ENCODE data around the gene MIPOL1.

MIPOL1 gene

GRCh38 chr14:37583358-37584210 is 385.8 kb downstream of the MIPOL1 start:
- TF ChIP-seq, protein P1, sequence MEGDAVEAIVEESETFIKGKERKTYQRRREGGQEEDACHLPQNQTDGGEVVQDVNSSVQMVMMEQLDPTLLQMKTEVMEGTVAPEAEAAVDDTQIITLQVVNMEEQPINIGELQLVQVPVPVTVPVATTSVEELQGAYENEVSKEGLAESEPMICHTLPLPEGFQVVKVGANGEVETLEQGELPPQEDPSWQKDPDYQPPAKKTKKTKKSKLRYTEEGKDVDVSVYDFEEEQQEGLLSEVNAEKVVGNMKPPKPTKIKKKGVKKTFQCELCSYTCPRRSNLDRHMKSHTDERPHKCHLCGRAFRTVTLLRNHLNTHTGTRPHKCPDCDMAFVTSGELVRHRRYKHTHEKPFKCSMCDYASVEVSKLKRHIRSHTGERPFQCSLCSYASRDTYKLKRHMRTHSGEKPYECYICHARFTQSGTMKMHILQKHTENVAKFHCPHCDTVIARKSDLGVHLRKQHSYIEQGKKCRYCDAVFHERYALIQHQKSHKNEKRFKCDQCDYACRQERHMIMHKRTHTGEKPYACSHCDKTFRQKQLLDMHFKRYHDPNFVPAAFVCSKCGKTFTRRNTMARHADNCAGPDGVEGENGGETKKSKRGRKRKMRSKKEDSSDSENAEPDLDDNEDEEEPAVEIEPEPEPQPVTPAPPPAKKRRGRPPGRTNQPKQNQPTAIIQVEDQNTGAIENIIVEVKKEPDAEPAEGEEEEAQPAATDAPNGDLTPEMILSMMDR (IDR thresholded peaks at IDR 0.05; ENCODE audit: extremely low read depth, insufficient read depth, missing control alignments) = no peak
- DNase-seq (ENCODE audit: low spot score) = peak; percentile 8
- in situ Hi-C loops (cut with MboI; ENCODE audit: low pct_unique_long_range_greater_than_20kb, low sequenced_read_pairs, unreplicated experiment) = loop anchor here (25.0 kb wide), 2 partner anchors 921 to 1071 kb away; partner anchors contain the start of genes NKX2-1 and PAX9

DNA sequence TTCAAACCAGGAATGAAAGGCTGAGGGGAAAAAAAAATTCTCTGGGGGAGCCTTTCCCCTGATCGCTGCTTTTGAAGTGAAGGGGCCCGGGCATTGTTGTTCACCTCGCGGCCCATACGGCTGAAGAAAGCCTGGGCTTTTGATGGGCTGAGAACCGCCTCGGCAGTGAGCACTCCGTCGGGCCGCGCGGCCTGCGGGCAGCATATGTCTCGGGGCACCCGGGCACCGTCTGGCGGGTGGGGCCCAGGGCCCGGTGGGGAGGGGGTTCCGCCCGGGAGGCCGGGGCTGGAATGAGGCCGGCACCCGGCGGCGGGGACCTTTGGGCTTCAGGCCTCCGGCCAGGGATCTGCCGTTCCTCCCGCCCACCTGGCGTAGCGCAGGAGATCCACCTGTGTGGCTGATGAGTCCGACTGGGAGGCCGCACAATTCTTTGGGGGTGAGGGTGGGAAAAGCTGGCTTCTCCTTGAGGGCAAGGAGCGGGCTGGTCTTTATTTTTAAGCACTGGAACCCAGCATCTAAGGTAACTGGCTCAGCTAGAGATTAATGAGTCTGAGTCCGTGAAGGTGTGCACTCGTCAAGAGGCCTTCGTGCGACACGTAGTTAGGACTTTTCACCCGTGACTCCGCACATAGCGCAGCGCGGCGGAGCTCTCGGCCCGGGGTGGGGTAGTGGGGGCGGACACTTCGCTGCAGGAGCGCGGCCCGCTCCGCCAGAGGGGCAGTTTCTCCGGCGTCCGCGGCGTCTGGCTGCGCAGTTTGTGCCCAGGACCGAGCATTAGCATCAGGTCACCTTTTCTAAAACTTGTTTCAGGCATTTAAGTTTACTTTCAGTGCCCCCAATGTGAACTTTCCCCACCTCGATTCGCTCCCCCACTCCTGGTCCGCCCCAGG is 386.7 kb downstream of the MIPOL1 start:
- TF ChIP-seq, protein P1 (IDR thresholded peaks at IDR 0.05; ENCODE audit: extremely low read depth, insufficient read depth, missing control alignments) = no peak
- in situ Hi-C loops (cut with MboI; ENCODE audit: low pct_unique_long_range_greater_than_20kb, low sequenced_read_pairs, unreplicated experiment) = loop anchor here (25.0 kb wide), 2 partner anchors 922 to 1072 kb away; partner anchors contain the start of genes NKX2-1 and PAX9
- DNase-seq (ENCODE audit: low spot score) = peak; percentile 22

GRCh38 chr14:37585101-37585511 is 387.4 kb downstream of the MIPOL1 start:
- peak; percentile 7 for DNase-seq (ENCODE audit: low spot score)
- in situ Hi-C loops (cut with MboI; ENCODE audit: low pct_unique_long_range_greater_than_20kb, low sequenced_read_pairs, unreplicated experiment) = loop anchor here (25.0 kb wide), 2 partner anchors 923 to 1073 kb away; partner anchors contain the start of genes NKX2-1 and PAX9
- TF ChIP-seq, protein P1 (IDR thresholded peaks at IDR 0.05; ENCODE audit: extremely low read depth, insufficient read depth, missing control alignments) = no peak

- in situ Hi-C loops (cut with MboI; ENCODE audit: low pct_unique_long_range_greater_than_20kb, low sequenced_read_pairs, unreplicated experiment) = loop anchor here (25.0 kb wide), 2 partner anchors 924 to 1074 kb away; partner anchors contain the start of genes NKX2-1 and PAX9
- DNase-seq (ENCODE audit: low spot score) = peak; percentile 11
- TF ChIP-seq, protein P1 (IDR thresholded peaks at IDR 0.05; ENCODE audit: extremely low read depth, insufficient read depth, missing control alignments) = no peak
Measured at GRCh38 chr14:37585971-37586796, 388.4 kb downstream of the MIPOL1 start.

GRCh38 chr14:37586797-37587130 is 389.0 kb downstream of the MIPOL1 start:
- TF ChIP-seq, protein P1 (IDR thresholded peaks at IDR 0.05; ENCODE audit: extremely low read depth, insufficient read depth, missing control alignments) = no peak
- in situ Hi-C loops (cut with MboI; ENCODE audit: low pct_unique_long_range_greater_than_20kb, low sequenced_read_pairs, unreplicated experiment) = loop anchor here (25.0 kb wide), 2 partner anchors 924 to 1074 kb away; partner anchors contain the start of genes NKX2-1 and PAX9
- no peak for DNase-seq (ENCODE audit: low spot score)

All from GM13977 (cell line).